ENCODE data around the gene UNC5A. TPM values are rescaled to one million over a fixed set of nuclear protein-coding genes. Genes with fewer than 3 reads are reported as not detected.

UNC5A gene
- total and polyA plus RNA-seq, 11 donors: 0.09 to 0.43 (median 0.20) TPM; not detected in 7

DNA sequence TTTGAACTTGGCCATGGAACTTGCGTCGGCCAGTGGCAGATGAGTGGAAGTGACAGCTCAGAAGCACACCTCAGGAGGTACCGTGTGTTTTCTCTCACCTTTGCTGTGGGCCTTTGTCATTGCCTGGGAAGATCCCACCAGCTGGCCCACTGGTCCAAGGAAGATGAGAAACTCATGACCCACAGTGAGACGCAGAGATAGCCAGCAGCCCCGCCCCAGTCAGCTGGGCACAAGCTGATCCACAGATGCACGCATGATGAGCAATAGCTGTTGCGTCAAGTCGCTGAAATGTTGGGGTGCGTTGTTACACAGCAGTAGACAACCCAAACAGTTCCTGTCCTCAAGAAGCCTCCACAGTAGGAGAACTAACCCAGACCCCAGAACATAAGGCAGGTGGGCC, 30.8 kb upstream of the UNC5A start:
- DNase-seq (no peak), ATAC-seq (no peak)
- Histone ChIP-seq H3K36me3 (no peaks in the 10 kb centered on the region), H3K9me3 (no peaks in the 10 kb centered on the region), H3K4me1 (peaks cover 0 to 12% (median 0%) of the 10 kb centered on the region in 12 donors), H3K27me3 (peaks cover 0 to 27% (median 0%) of the 10 kb centered on the region in 9 donors), H3K4me3 (no peak overlapping the region), H3K27ac (no peak overlapping the region)
- intact Hi-C loops (cut with DNase I): no loop called here
- WGBS, 4 donors: 90 to 97% (median 95%) methylated on average over 8 to 9 of the region's 9 CpGs
- TF ChIP-seq, protein P1, sequence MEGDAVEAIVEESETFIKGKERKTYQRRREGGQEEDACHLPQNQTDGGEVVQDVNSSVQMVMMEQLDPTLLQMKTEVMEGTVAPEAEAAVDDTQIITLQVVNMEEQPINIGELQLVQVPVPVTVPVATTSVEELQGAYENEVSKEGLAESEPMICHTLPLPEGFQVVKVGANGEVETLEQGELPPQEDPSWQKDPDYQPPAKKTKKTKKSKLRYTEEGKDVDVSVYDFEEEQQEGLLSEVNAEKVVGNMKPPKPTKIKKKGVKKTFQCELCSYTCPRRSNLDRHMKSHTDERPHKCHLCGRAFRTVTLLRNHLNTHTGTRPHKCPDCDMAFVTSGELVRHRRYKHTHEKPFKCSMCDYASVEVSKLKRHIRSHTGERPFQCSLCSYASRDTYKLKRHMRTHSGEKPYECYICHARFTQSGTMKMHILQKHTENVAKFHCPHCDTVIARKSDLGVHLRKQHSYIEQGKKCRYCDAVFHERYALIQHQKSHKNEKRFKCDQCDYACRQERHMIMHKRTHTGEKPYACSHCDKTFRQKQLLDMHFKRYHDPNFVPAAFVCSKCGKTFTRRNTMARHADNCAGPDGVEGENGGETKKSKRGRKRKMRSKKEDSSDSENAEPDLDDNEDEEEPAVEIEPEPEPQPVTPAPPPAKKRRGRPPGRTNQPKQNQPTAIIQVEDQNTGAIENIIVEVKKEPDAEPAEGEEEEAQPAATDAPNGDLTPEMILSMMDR (IDR thresholded peaks at IDR 0.05): no peak
- no peak for TF ChIP-seq POLR2A (IDR thresholded peaks at IDR 0.05)

DNA sequence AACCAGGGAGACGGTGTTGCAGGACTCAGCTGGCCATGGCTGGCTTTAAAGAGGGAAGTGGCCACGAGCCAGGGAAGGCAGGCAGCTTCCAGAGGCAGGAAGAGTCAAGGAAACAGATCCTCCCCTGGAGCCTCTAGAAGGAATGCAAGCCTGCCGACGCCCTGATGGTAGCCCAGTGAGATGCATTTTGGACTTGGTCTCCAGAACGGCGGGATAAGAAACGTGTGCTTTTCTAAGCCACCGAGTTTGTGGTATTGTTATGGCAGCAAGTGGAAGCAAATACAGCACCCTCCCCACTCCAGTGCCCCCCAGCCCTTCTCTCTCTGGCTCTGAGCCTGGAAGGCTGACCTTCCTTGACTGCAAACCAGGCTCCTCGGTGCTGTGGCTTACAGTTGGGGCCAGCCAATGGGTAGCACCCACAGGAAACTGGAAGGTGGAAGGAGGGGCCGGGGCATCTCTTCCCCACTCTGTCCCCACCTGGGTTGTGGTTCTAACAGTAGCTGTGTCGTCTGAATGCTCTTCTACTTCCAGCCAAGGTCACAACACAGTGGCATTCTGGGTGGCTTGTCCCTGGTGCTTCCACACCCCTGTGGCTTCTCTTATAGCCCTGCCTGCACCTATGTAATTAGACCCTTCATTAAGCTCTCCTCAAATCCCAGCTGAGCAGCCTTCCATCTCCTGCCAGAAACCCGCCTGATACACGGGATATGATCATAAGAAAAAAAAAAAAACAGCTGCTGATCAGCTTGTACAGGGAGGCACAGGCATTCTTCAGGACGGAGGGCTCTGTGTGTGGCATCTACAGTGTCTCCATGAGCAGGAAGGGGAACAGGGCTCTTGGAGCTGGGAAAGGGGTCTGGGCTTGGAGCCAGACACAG, 29.9 kb upstream of the UNC5A start:
- Histone ChIP-seq H3K36me3 (no peaks in the 10 kb centered on the region), H3K4me3 (no peak overlapping the region), H3K27ac (no peak overlapping the region), H3K9me3 (no peaks in the 10 kb centered on the region), H3K27me3 (peaks cover 0 to 26% (median 0%) of the 10 kb centered on the region in 9 donors), H3K4me1 (peaks cover 0 to 12% (median 0%) of the 10 kb centered on the region in 12 donors)
- TF ChIP-seq POLR2A (IDR thresholded peaks at IDR 0.05): no peak
- TF ChIP-seq, protein P1 (IDR thresholded peaks at IDR 0.05): no peak
- intact Hi-C loops (cut with DNase I): no loop called here
- DNase-seq (no peak), ATAC-seq (peak in 2 of 4 donors; percentile 14 to 39)
- 43 to 55% (median 46%) methylated on average over 13 to 14 of the region's 14 CpGs for whole genome bisulfite sequencing, 4 donors

DNA sequence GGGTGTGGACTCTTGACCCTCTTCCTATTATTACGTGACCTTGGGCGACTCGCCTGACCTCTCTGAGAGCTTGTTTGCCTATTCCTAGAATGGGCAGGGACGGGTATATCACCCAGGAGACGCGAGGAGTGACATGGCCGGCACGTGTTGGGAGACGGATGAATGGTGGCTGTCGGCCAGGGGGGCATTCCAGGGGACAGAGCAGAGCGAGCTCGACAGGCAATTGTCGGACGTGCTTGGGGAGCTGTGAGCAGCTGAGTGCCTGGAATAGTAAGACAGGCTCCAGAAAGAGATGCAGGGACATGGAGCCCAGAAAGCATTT, 29.3 kb upstream of the UNC5A start:
- DNase-seq: peak in 2 of 5 donors; percentile 44 to 56
- intact Hi-C loops (cut with DNase I): no loop called here
- H3K27ac ChIP-seq: no peak overlapping the region
- peak in 3 of 4 donors; percentile 54 to 73 (median 60) for ATAC-seq
- TF ChIP-seq, protein P1 (IDR thresholded peaks at IDR 0.05): no peak
- no peak for TF ChIP-seq POLR2A (IDR thresholded peaks at IDR 0.05)
- no peaks in the 10 kb centered on the region for H3K9me3 ChIP-seq
- no peaks in the 10 kb centered on the region for H3K36me3 ChIP-seq
- peaks cover 0 to 12% (median 0%) of the 10 kb centered on the region in 12 donors for H3K4me1 ChIP-seq
- WGBS, 4 donors: 0 to 13% (median 8%) methylated on average over 14 of the region's 14 CpGs
- H3K4me3 ChIP-seq: no peak overlapping the region
- peaks cover 0 to 31% (median 3%) of the 10 kb centered on the region in 9 donors for H3K27me3 ChIP-seq

DNA sequence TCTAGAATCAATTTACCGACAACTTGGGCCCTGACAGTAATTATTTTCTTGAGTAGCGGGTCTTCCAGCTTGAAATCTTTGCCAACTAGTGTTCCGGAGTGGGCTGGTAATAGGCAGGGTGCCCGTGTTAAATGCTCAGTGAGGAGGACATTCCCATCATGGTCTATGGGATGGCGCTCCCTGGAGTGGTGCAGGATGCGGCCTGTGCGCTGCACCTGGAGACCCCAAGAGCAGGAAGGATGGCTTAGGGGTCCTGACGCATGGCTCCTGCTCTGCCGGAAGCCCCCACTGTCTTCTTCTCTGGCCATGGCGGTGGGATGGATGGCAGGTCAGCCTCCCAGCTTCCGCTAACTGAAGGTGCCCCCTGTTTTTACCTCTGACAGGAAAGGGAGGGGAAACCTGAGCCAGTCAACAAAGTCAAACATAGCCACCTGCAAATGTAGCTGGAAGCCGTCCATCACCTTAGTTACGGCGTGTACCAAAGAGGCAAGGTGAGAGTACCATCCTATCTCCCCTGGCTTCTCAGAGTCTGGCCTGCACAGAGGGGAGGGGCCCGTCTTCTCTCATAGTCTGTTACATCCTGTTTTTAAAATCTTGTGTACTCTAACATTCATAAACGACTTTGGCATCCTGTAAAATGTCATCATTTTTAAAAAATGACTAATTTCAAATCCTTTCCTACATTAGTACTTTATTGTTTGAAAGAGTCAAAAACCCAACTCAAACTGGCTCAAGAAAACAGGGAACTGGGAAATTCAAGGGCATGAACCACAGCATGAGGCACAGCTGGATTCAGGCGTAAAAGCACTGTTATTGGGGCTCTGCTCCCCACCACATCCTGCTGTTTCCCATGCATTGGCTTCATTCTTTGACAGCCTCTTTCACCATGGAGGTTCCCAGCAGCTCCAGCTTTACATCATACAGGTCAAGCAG, 28.5 kb upstream of the UNC5A start:
- ATAC-seq: no peak
- peaks cover 0 to 12% (median 0%) of the 10 kb centered on the region in 12 donors for H3K4me1 ChIP-seq
- H3K9me3 ChIP-seq: no peaks in the 10 kb centered on the region
- H3K4me3 ChIP-seq: no peak overlapping the region
- WGBS, 4 donors: 84 to 85% (median 85%) methylated on average over 16 to 17 of the region's 17 CpGs
- no peak for DNase-seq
- no peak for TF ChIP-seq POLR2A (IDR thresholded peaks at IDR 0.05)
- TF ChIP-seq, protein P1 (IDR thresholded peaks at IDR 0.05): no peak
- intact Hi-C loops (cut with DNase I): no loop called here
- H3K27ac ChIP-seq: no peak overlapping the region
- peaks cover 0 to 36% (median 4%) of the 10 kb centered on the region in 9 donors for H3K27me3 ChIP-seq
- no peaks in the 10 kb centered on the region for H3K36me3 ChIP-seq

Measured in heart left ventricle (tissue), 16 donors.